ENCODE results near the gene PTGIS.

DNA sequence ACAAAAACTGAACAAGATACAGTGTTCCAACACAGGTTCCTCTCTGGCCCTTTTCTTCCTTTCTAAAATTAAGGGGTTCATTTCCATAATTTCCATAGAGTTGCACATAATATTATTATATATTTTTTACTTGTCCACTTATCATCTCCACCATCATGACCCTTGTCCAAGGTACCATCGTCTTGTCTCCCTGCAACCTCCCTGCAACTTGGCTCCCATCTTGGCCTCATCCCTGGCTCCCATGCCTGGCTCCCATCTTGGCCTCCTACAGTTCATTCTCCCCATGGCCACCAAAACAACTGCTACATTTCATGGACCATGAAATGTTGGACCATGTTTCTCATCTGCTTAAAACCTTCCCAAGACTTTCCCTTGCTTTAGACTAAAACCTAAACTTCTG, 82.4 kb downstream of the PTGIS start:
- TF ChIP-seq POLR2A (IDR thresholded peaks at IDR 0.05), result no peak
- TF ChIP-seq, protein P1, sequence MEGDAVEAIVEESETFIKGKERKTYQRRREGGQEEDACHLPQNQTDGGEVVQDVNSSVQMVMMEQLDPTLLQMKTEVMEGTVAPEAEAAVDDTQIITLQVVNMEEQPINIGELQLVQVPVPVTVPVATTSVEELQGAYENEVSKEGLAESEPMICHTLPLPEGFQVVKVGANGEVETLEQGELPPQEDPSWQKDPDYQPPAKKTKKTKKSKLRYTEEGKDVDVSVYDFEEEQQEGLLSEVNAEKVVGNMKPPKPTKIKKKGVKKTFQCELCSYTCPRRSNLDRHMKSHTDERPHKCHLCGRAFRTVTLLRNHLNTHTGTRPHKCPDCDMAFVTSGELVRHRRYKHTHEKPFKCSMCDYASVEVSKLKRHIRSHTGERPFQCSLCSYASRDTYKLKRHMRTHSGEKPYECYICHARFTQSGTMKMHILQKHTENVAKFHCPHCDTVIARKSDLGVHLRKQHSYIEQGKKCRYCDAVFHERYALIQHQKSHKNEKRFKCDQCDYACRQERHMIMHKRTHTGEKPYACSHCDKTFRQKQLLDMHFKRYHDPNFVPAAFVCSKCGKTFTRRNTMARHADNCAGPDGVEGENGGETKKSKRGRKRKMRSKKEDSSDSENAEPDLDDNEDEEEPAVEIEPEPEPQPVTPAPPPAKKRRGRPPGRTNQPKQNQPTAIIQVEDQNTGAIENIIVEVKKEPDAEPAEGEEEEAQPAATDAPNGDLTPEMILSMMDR (IDR thresholded peaks at IDR 0.05), result no peak

Data from esophagus squamous epithelium (tissue), 4 donors.